Gastrocnemius medialis (tissue), 4 donors: ENCODE measurements around the gene STRIP1.

Experiments used
- CTCF ChIP-seq, 5 experiments: fragments of 450-650 bp in 3 of 5; fragments of 200-600 bp in 2 of 5; sonication (generic) in 2 of 5; IDR thresholded peaks in 4 of 5; conservative IDR thresholded peaks in 1 of 5; 1 replicate in 4 of 5; 2 replicates in 1 of 5; pipeline ENCODE4 v1.5.1; 2016 to 2019; ENCODE audit warnings: antibody characterized with exemption in 5 of 5, mild to moderate bottlenecking in 3 of 5, moderate library complexity in 3 of 5
- POLR2A ChIP-seq, 2 donors: fragments of 450-650 bp; IDR thresholded peaks; one replicate each; pipeline ENCODE4 v1.6.1; 2017; ENCODE audit warnings: antibody characterized with exemption in 2 of 2, mild to moderate bottlenecking in 2 of 2, moderate library complexity in 2 of 2

- no peak for TF ChIP-seq CTCF (IDR thresholded peaks at IDR 0.05 in 4 of 5, conservative IDR thresholded peaks at IDR 0.05 in 1 of 5)
- TF ChIP-seq POLR2A (IDR thresholded peaks at IDR 0.05), result no peak
Measured at GRCh38 chr1:110092991-110093390, 58.6 kb downstream of the STRIP1 start.
